AG04449 (cell line): ENCODE results near the gene SIGLEC6.

ENCODE experiments used
- CTCF ChIA-PET: fragments of 350-600 bp; formaldehyde crosslinking; extraction: SDS; loops from one replicate; lab custom pipeline; 2021; ENCODE audit warnings: antibody characterized with exemption; lab: Yijun Ruan, JAX
- POLR2A ChIA-PET: fragments of 400-600, 350-600 bp; formaldehyde crosslinking; extraction: SDS; loops from one replicate; lab custom pipeline; 2020; ENCODE audit warnings: antibody characterized with exemption, inconsistent platforms; lab: Yijun Ruan, JAX
- DNase-seq: peaks from one replicate; pipeline ENCODE4 v3.0.0-alpha.2; 2010; ENCODE audit warnings: low read depth, low spot score
- H3K4me3 ChIP-seq: 2 replicates; pipeline ENCODE4 v1.5.1; 2011; ENCODE audit warnings: low read depth, mild to moderate bottlenecking, control low read depth, low read length
- TF ChIP-seq, protein P1 (sequence below): IDR thresholded peaks from one replicate; pipeline ENCODE4 v1.5.1; 2011; ENCODE audit warnings: mild to moderate bottlenecking, moderate library complexity, low read length, control low read depth, inconsistent platforms; ENCODE audit not compliant: insufficient read depth; ENCODE audit errors: missing control alignments

SIGLEC6 gene

DNA sequence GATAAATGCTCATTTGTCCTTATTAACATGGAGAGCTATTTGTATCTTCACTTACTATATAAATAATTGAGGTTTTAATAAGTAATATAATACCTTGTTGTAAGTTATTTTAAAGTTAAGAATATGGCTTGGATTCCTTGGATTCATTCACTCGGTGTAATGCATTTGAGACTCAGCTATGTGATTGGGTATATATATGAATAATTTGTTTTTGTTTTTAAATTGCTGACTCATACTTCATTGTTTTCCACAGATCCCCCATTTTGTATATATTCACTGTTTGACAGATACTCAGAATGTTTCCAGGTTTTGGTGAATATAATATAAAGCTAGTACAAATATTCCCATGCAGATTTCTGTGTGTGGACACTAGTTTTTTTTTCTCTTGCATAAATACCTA is 59.9 kb downstream of the SIGLEC6 start:
- no peak overlapping the region for H3K4me3 ChIP-seq
- POLR2A ChIA-PET = interaction anchor here (0.6 kb wide), 1 partner anchor 109 kb away, joined by 6 read pairs; no protein-coding TSS in a partner anchor
- no peak for DNase-seq
- CTCF ChIA-PET = interaction anchor here (1.2 to 10.5 kb wide), 5 partner anchors 11 to 305 kb away, joined by 4 to 184 read pairs (median 5); no protein-coding TSS in a partner anchor
- TF ChIP-seq, protein P1, sequence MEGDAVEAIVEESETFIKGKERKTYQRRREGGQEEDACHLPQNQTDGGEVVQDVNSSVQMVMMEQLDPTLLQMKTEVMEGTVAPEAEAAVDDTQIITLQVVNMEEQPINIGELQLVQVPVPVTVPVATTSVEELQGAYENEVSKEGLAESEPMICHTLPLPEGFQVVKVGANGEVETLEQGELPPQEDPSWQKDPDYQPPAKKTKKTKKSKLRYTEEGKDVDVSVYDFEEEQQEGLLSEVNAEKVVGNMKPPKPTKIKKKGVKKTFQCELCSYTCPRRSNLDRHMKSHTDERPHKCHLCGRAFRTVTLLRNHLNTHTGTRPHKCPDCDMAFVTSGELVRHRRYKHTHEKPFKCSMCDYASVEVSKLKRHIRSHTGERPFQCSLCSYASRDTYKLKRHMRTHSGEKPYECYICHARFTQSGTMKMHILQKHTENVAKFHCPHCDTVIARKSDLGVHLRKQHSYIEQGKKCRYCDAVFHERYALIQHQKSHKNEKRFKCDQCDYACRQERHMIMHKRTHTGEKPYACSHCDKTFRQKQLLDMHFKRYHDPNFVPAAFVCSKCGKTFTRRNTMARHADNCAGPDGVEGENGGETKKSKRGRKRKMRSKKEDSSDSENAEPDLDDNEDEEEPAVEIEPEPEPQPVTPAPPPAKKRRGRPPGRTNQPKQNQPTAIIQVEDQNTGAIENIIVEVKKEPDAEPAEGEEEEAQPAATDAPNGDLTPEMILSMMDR = no peak

DNA sequence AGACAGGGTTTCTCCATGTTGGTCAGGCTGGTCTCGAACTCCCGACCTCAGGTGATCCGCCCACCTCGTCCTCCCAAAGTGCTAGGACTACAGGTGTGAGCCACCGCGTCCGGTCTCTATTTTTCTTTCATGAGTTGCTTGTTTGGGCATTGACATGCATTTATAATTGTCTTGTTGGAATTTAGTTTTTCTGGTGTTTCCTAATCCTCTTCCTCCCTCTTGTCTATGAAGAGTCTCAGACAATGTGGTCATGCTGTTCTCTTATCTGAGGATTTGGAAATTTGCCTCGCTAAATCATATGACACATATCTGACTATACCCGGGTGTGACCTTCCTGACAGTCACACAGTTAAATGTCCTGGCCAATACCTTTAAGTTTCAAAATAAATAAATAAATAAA is 60.5 kb downstream of the SIGLEC6 start:
- no peak overlapping the region for H3K4me3 ChIP-seq
- POLR2A ChIA-PET = interaction anchor here (0.6 kb wide), 1 partner anchor 110 kb away, joined by 6 read pairs; no protein-coding TSS in a partner anchor
- TF ChIP-seq, protein P1 = no peak
- no peak for DNase-seq
- CTCF ChIA-PET = interaction anchor here (0.5 to 10.5 kb wide), 5 partner anchors 10 to 306 kb away, joined by 3 to 184 read pairs (median 5); no protein-coding TSS in a partner anchor

DNA sequence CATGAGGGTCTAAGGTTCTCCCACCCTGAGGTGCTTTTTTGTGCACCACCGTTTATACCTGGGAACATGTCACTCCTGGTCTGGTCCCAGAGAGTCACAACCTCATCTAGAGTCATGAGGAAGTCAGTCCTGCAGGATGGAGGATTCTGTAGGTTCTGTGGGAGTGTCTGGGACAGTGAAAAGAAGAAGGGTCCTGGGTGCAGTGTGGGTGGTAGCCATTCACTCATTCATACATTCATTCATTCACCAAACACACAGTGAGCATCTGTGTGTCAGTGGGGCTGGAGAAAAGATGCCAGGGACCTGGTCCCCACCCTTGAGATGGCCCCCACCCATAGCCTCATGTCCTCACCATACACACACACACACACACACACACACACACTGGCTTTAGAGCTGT is 61.8 kb downstream of the SIGLEC6 start:
- H3K4me3 ChIP-seq = no peak overlapping the region
- ChIA-PET POLR2A (no interaction called here), CTCF (interaction anchor here (10.5 kb wide), 1 partner anchor 188 kb away, joined by 184 read pairs; no protein-coding TSS in a partner anchor)
- TF ChIP-seq, protein P1 = no peak
- no peak for DNase-seq

DNA sequence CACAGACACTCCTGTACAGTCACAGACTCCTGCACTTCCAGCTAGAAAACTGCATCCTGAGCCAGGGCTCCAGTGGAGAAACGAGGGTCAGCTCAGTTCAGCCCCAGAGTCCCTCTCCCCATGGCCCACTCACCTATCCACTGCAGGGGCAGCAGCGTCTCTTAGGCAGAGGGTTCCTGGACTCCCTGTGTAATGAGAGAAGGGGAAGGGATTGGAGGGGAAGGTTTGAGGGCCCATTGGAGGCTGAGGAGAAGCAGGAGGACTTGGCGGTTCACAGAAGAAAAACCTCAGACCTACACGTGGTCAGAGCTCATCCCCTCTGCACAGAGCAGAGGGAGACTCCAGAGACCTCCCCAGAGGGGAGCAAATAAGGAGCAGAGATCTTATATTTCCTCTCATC is 62.3 kb downstream of the SIGLEC6 start:
- TF ChIP-seq, protein P1 = no peak
- no peak overlapping the region for H3K4me3 ChIP-seq
- ChIA-PET CTCF (interaction anchor here (10.5 kb wide), 1 partner anchor 189 kb away, joined by 184 read pairs; no protein-coding TSS in a partner anchor), POLR2A (no interaction called here)
- DNase-seq = no peak

DNA sequence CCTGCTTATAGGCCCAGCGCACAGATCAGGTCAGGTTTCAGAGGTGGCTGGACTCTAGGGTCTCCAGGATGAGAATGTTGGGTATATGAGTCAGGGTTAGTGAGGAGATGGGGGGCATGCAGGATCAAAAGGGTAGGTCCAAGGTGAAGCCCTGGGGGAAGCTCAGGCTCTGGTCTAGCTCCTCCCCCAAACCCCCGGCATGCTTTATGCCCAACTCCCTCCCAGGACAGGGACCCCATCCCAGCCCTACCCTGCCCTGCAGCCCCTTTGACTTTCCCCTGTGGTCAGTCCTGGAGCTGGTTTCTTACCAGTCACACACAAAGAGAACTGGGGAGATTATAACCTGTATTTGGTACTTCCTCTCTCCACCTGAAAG is 62.9 kb downstream of the SIGLEC6 start:
- CTCF ChIA-PET = interaction anchor here (0.6 to 10.5 kb wide), 3 partner anchors 32 to 190 kb away, joined by 3 to 184 read pairs (median 7); no protein-coding TSS in a partner anchor
- DNase-seq = no peak
- TF ChIP-seq, protein P1 = no peak
- no peak overlapping the region for H3K4me3 ChIP-seq
- POLR2A ChIA-PET = no interaction called here

DNA sequence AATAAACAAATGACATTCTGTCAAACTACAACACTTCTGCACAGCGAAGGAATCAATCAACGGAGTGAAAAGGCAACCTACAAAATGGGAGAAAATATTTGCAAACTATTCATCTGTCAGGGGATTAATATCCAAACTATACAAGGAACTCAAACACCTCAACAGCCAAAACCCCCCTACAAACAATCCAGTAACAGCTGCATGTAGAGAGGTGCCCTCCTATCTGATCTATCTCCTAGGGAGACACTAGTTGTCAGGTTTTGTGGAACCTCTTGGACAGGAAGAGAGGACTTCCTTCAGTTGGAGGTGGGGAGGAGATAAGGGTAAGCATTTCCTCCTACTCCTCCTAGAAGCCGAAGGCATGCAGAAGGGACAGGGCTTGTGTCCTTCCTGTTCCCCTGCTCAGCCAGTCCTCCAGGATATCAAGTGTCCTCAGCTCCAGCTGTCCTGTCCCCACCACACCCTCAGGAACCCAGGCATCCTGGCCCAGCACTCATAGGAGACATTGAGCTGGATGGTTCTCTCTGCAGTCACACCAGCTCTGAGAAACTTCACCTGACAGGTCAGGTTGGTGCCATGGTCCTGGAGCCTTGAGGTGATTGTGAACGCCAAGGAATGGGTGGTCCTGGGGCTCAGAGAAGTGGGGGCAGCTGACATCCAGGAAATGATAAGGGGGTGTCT is 63.5 kb downstream of the SIGLEC6 start:
- TF ChIP-seq, protein P1 = no peak
- DNase-seq = no peak
- ChIA-PET POLR2A (no interaction called here), CTCF (interaction anchor here (0.6 to 2.2 kb wide), 4 partner anchors 32 to 193 kb away, joined by 3 to 7 read pairs (median 3); no protein-coding TSS in a partner anchor)
- H3K4me3 ChIP-seq = no peak overlapping the region
